GM12878 (cell line): ENCODE measurements around the gene TMEM209. TPM values are rescaled to one million over a fixed set of nuclear protein-coding genes. Genes with fewer than 3 reads are reported as not detected.

Source experiments
- ATAC-seq: fragments of 200-7000 bp; cut with Tn5 transposase; 3 replicates; pipeline ENCODE4 v1.9.1; 2020; ENCODE audit warnings: mild to moderate bottlenecking, moderate library complexity
- BruUV-seq: library from RNA; stranded (reverse); fragments of 400-500 nt; replicated peaks from 2 replicates; lab custom pipeline; 2021; lab: Mats Ljungman, UMichigan
- CTCF ChIA-PET: fragments of 300-600 bp; sonication (Branson Sonifier 250); formaldehyde crosslinking; extraction: SDS; loops from one replicate; lab custom pipeline; 2021; ENCODE audit warnings: inconsistent platforms; lab: Yijun Ruan, JAX
- POLR2A ChIA-PET: fragments of 350-600 bp; formaldehyde crosslinking; extraction: SDS; loops from one replicate; lab custom pipeline; 2021; ENCODE audit warnings: inconsistent platforms; lab: Charles Lee
- RAD21 ChIA-PET: fragments of 300-600 bp; sonication (Branson Sonifier 250); formaldehyde crosslinking; loops from one replicate; lab custom pipeline; 2023; ENCODE audit warnings: antibody characterized with exemption; ENCODE audit not compliant: unreplicated experiment; lab: Charles Lee
- SMC1A ChIA-PET: fragments of 300-600 bp; sonication (Branson Sonifier 250); formaldehyde crosslinking; loops from one replicate; lab custom pipeline; 2023; ENCODE audit not compliant: unreplicated experiment, uncharacterized antibody; lab: Charles Lee
- DNase-seq: peaks from one replicate; pipeline ENCODE4 v3.0.0-alpha.2; 2011; ENCODE audit warnings: low read depth, low spot score
- FAIRE-seq: peaks from 3 replicates; lab custom pipeline; 2011; peaks lifted over from hg19 to GRCh38; lab: Jason Lieb, UNC
- H2AFZ ChIP-seq: 2 replicates; pipeline ENCODE4 v1.6.0; 2011; ENCODE audit warnings: low read depth, low read length, control low read depth; ENCODE audit not compliant: control insufficient read depth
- H3K27ac ChIP-seq: 2 replicates; pipeline ENCODE4 v1.5.1; 2011; ENCODE audit warnings: control low read depth; ENCODE audit not compliant: control insufficient read depth, insufficient read depth
- H3K27me3 ChIP-seq, 2 experiments: replicated peaks in 1 of 2; 2 replicates each; pipeline versions ENCODE4 v1.6.0 to v1.6.1; 2011; ENCODE audit warnings: low read length in 1 of 2; ENCODE audit not compliant: control insufficient read depth in 2 of 2, insufficient read depth in 2 of 2
- H3K36me3 ChIP-seq, 2 experiments: 2 replicates each; pipeline ENCODE4 v1.5.1; 2011; ENCODE audit warnings: low read length in 1 of 2; ENCODE audit not compliant: control insufficient read depth in 2 of 2, insufficient read depth in 2 of 2
- H3K4me1 ChIP-seq: 2 replicates; pipeline ENCODE4 v1.6.1; 2011; ENCODE audit warnings: mild to moderate bottlenecking, low read length, moderate library complexity, mixed read lengths; ENCODE audit not compliant: control insufficient read depth, insufficient read depth
- H3K4me2 ChIP-seq: 2 replicates; pipeline ENCODE4 v1.6.0; 2011; ENCODE audit warnings: control low read depth; ENCODE audit not compliant: control insufficient read depth, insufficient read depth
- H3K4me3 ChIP-seq: fragments of 200-600 bp; sonication (generic); 2 replicates; pipeline ENCODE4 v1.5.1; 2016
- H3K79me2 ChIP-seq: 2 replicates; pipeline ENCODE4 v1.6.0; 2011; ENCODE audit warnings: low read length; ENCODE audit not compliant: control insufficient read depth, insufficient read depth
- H3K9ac ChIP-seq: 2 replicates; pipeline ENCODE4 v1.8.0; 2011; ENCODE audit warnings: low read length, control low read depth, mixed read lengths; ENCODE audit not compliant: control insufficient read depth, insufficient read depth
- H3K9me3 ChIP-seq: replicated peaks from 3 replicates; pipeline ENCODE4 v1.5.1; 2011; ENCODE audit warnings: mild to moderate bottlenecking, low read length; ENCODE audit not compliant: control insufficient read depth, insufficient read depth
- H4K20me1 ChIP-seq: 2 replicates; pipeline ENCODE4 v1.6.0; 2011; ENCODE audit not compliant: control insufficient read depth, insufficient read depth
- DPF2 ChIP-seq: fragments of 450-650 bp; IDR thresholded peaks from 2 replicates; pipeline ENCODE4 v1.6.1; 2017; ENCODE audit warnings: mild to moderate bottlenecking
- FOXM1 ChIP-seq: IDR thresholded peaks from 2 replicates; pipeline ENCODE4 v1.6.1; 2012; ENCODE audit warnings: low read depth, mild to moderate bottlenecking, inconsistent platforms, low read length, moderate library complexity
- JUND ChIP-seq: IDR thresholded peaks from 2 replicates; pipeline ENCODE4 v1.6.1; 2012; ENCODE audit warnings: low read depth, mild to moderate bottlenecking, low read length, improper control_type of control experiment, moderate library complexity
- NFYA ChIP-seq: IDR thresholded peaks from 2 replicates; pipeline ENCODE4 v1.6.1; 2011; ENCODE audit warnings: low read depth, mild to moderate bottlenecking, low read length, improper control_type of control experiment, borderline replicate concordance
- NR2C1 ChIP-seq: fragments of 450-650 bp; IDR thresholded peaks from 2 replicates; pipeline ENCODE4 v1.6.1; 2017; ENCODE audit warnings: antibody characterized with exemption, mild to moderate bottlenecking, moderate library complexity
- NR2C2 ChIP-seq: IDR thresholded peaks from 2 replicates; pipeline ENCODE4 v1.6.1; 2011; ENCODE audit warnings: borderline replicate concordance, low read depth; ENCODE audit not compliant: control insufficient read depth, insufficient read length
- RBBP5 ChIP-seq: fragments of 200-600 bp; sonication (generic); conservative IDR thresholded peaks from 2 replicates; pipeline ENCODE4 v1.6.1; 2016
- TAF1 ChIP-seq: IDR thresholded peaks from 2 replicates; pipeline ENCODE4 v1.6.1; 2011; ENCODE audit warnings: mild to moderate bottlenecking, low read depth, low read length, borderline replicate concordance
- TARDBP ChIP-seq: IDR thresholded peaks from 2 replicates; pipeline ENCODE4 v1.6.1; 2016; ENCODE audit warnings: borderline replicate concordance
- TCF3 ChIP-seq: IDR thresholded peaks from 2 replicates; pipeline ENCODE4 v1.6.1; 2012; ENCODE audit warnings: low read depth, mild to moderate bottlenecking, low read length, borderline replicate concordance; ENCODE audit not compliant: insufficient read depth
- ZNF622 ChIP-seq: fragments of 450-650 bp; IDR thresholded peaks from 2 replicates; pipeline ENCODE4 v1.6.1; 2017; ENCODE audit warnings: mild to moderate bottlenecking, inconsistent platforms
- WGBS: methylation state at CpG from one replicate; pipeline ENCODE4 v1.1.6; 2016; ENCODE audit warnings: low lambda C conversion rate; ENCODE audit not compliant: insufficient replicate concordance, insufficient coverage; ENCODE audit errors: missing lambda C conversion rate; 5-methylcytosine and 5-hydroxymethylcytosine counted together
- in situ Hi-C: fragments of 300-500 bp; cut with MboI; formaldehyde crosslinking; loops from 9 replicates; pipeline ENCODE4 v1.14.3; 2018; ENCODE audit warnings: mixed read lengths
- intact Hi-C: fragments of 100-400 bp; cut with micrococcal nuclease; formaldehyde crosslinking; loops from one replicate; pipeline ENCODE4 v1.14.2; 2022; ENCODE audit not compliant: unreplicated experiment
- polyA plus RNA-seq, 11 experiments: library from polyadenylated mRNA; depleted of rRNA in 4 of 11; unstranded in 6 of 11; stranded (reverse) in 5 of 11; fragments of >200 nt; fragmentation: Nextera tagmentation in 4 of 11; fragmentation: Illumina TruSeq in 1 of 11; extraction: Ambion mirVana in 4 of 11; extraction: Trizol in 1 of 11; gene quantifications; 1 replicate in 1 of 11; 2 replicates in 10 of 11; pipeline versions ENCODE4 v1.2.1 to v1.2.3, GENCODE V29; 2011 to 2016; ENCODE audit warnings: inconsistent platforms in 2 of 11, missing spikeins in 2 of 11, low read depth in 1 of 11
- total RNA-seq, 4 experiments: library from RNA; depleted of rRNA in 3 of 4; stranded (reverse); fragments of >200 nt in 3 of 4; fragmentation: Illumina TruSeq in 1 of 4; extraction: Trizol in 1 of 4; gene quantifications; 2 replicates each; pipeline versions ENCODE4 v1.2.1 to v1.2.3, GENCODE V29; 2013 to 2021
- TF ChIP-seq, protein P1 (sequence below): fragments of 450-650 bp; IDR thresholded peaks from 2 replicates; pipeline ENCODE4 v1.6.1; 2014; ENCODE audit warnings: mild to moderate bottlenecking
- TF ChIP-seq, protein P2 (sequence below): IDR thresholded peaks from 2 replicates; pipeline ENCODE4 v1.6.1; 2011; ENCODE audit warnings: borderline replicate concordance, low read depth, mild to moderate bottlenecking, moderate library complexity, mixed read lengths, low read length; ENCODE audit not compliant: insufficient read depth; ENCODE audit errors: extremely low read length
- TF ChIP-seq, protein P3 (sequence below): IDR thresholded peaks from 2 replicates; pipeline ENCODE4 v1.6.1; 2012; ENCODE audit warnings: low read depth, low read length, improper control_type of control experiment
- TF ChIP-seq, protein P4 (sequence below): IDR thresholded peaks from 2 replicates; pipeline ENCODE4 v1.6.1; 2011; ENCODE audit warnings: low read depth, low read length, improper control_type of control experiment, borderline replicate concordance
- TF ChIP-seq, protein P5 (sequence below): IDR thresholded peaks from 2 replicates; pipeline ENCODE4 v1.6.1; 2011; ENCODE audit warnings: borderline replicate concordance, low read depth, mild to moderate bottlenecking, moderate library complexity, low read length; ENCODE audit not compliant: insufficient read depth, poor library complexity, severe bottlenecking

The TMEM209 gene
- total and polyA plus RNA-seq, 10 of the 15 experiments (the other 5 are each of a cell fraction or from before 2014, with no cell fraction given): 22.1 to 41.2 (median 35.1) TPM

DNA sequence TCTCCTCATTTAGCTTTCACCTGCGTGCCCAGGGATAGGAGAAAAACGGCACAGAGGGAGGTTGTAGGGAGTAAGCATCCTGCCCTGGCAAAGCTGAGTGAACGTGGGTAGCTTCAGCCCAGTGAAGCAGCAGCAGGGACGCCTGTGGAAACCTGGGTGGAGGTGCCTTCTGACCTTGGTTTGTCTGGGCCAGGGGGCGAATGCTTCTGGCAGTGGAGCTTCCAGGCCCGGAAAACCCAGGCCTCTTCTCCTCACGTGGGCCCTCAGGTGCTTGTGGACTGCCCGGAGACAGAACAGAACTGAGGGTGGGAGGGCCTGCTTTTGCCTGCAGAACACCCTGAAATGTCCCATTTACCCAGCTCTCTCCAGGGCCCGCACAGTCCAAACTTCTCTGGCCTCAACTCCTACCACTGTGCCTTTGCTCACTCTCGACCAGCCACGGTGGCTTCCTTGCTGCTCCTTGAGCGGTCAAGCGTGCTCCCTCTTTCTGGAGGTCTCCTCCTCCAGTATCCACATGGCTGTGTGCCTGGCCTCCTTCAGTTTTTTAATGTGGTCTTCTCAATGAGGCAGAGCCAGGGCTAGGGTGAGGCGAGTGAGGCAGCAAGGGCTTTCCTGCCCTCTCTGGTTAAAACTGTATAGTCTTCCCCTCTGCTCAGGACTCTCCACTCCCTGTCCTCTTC lies 62.4 kb downstream of the TMEM209 start:
- in situ Hi-C loops: no loop called here
- Histone ChIP-seq H3K79me2 (no peaks in the 10 kb centered on the region), H3K27ac (no peak overlapping the region), H3K36me3 (no peaks in the 10 kb centered on the region; a peak in 2 of 4 replicates), H2AFZ (no peak overlapping the region), H3K4me3 (no peak overlapping the region), H3K9ac (no peak overlapping the region), H3K4me2 (no peak overlapping the region), H3K27me3 (no peaks in the 10 kb centered on the region), H3K9me3 (no peaks in the 10 kb centered on the region), H3K4me1 (peaks cover 28% of the 10 kb centered on the region), H4K20me1 (no peaks in the 10 kb centered on the region)
- ChIA-PET CTCF (interaction anchor here (1.0 to 1.4 kb wide), 3 partner anchors 9 to 615 kb away, joined by 3 to 4 read pairs (median 3); no protein-coding TSS in a partner anchor), RAD21 (no interaction called here), POLR2A (no interaction called here), SMC1A (interaction anchor here (1.0 kb wide), 2 partner anchors 22 to 69 kb away, joined by 3 read pairs; no protein-coding TSS in a partner anchor)
- no peak for FAIRE-seq
- intact Hi-C loops: no loop called here
- peak; percentile 36; the same call in 2 of the 3 replicates for ATAC-seq
- DNase-seq: no peak
- no TSS peak for BruUV-seq
- 65% methylated on average over 14 of the region's 14 CpGs for WGBS
- TF ChIP-seq RBBP5 (no peak), NR2C2 (no peak), DPF2 (no peak), NR2C1 (no peak), TAF1 (no peak), TARDBP (no peak), NFYA (no peak), JUND (no peak), TCF3 (no peak), FOXM1 (no peak), ZNF622 (no peak)
- TF ChIP-seq, protein P1, sequence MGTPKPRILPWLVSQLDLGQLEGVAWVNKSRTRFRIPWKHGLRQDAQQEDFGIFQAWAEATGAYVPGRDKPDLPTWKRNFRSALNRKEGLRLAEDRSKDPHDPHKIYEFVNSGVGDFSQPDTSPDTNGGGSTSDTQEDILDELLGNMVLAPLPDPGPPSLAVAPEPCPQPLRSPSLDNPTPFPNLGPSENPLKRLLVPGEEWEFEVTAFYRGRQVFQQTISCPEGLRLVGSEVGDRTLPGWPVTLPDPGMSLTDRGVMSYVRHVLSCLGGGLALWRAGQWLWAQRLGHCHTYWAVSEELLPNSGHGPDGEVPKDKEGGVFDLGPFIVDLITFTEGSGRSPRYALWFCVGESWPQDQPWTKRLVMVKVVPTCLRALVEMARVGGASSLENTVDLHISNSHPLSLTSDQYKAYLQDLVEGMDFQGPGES: no peak
- TF ChIP-seq, protein P2, sequence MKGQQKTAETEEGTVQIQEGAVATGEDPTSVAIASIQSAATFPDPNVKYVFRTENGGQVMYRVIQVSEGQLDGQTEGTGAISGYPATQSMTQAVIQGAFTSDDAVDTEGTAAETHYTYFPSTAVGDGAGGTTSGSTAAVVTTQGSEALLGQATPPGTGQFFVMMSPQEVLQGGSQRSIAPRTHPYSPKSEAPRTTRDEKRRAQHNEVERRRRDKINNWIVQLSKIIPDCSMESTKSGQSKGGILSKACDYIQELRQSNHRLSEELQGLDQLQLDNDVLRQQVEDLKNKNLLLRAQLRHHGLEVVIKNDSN: no peak
- TF ChIP-seq, protein P3, sequence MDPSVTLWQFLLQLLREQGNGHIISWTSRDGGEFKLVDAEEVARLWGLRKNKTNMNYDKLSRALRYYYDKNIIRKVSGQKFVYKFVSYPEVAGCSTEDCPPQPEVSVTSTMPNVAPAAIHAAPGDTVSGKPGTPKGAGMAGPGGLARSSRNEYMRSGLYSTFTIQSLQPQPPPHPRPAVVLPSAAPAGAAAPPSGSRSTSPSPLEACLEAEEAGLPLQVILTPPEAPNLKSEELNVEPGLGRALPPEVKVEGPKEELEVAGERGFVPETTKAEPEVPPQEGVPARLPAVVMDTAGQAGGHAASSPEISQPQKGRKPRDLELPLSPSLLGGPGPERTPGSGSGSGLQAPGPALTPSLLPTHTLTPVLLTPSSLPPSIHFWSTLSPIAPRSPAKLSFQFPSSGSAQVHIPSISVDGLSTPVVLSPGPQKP: no peak
- TF ChIP-seq, protein P4, sequence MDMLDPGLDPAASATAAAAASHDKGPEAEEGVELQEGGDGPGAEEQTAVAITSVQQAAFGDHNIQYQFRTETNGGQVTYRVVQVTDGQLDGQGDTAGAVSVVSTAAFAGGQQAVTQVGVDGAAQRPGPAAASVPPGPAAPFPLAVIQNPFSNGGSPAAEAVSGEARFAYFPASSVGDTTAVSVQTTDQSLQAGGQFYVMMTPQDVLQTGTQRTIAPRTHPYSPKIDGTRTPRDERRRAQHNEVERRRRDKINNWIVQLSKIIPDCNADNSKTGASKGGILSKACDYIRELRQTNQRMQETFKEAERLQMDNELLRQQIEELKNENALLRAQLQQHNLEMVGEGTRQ: no peak
- TF ChIP-seq, protein P5, sequence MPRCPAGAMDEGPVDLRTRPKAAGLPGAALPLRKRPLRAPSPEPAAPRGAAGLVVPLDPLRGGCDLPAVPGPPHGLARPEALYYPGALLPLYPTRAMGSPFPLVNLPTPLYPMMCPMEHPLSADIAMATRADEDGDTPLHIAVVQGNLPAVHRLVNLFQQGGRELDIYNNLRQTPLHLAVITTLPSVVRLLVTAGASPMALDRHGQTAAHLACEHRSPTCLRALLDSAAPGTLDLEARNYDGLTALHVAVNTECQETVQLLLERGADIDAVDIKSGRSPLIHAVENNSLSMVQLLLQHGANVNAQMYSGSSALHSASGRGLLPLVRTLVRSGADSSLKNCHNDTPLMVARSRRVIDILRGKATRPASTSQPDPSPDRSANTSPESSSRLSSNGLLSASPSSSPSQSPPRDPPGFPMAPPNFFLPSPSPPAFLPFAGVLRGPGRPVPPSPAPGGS: no peak
